ENCODE measurements around the gene FAM107B. TPM values are rescaled to one million over a fixed set of nuclear protein-coding genes. Genes with fewer than 3 reads are reported as not detected.

The FAM107B gene
- total and polyA plus RNA-seq, 2 of the 4 experiments (the other 2 are of a cell fraction) = 26.4 to 27.1 TPM

DNA sequence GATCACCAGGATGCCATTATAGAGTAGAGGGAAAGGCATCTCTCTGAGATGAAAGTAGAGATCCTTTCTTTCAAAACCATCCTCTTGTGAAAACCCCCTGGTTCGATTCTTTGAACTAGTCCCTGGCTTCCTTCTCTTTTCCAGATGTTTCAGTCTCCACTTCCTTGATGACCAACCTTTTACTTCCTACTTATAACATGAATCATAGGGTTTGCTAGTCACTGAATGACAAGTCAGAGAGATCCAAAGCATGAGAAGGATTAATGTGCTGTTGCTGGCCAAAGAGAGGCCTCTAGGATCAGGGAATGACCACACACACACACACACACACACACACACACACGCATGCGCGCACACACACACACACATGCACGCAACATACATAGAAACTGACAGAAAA, 282.9 kb downstream of the FAM107B start:
- CTCF ChIA-PET = interaction anchor here (0.6 kb wide), 1 partner anchor 82 kb away, joined by 5 read pairs; no protein-coding TSS in a partner anchor
- Histone ChIP-seq H3K4me2 (ENCODE audit: low read depth, low read length) (no peak overlapping the region), H3K9me1 (ENCODE audit: insufficient read depth, low read length) (peaks cover 5% of the 10 kb centered on the region; the same call in 1 of the 2 replicates), H3K27ac (ENCODE audit: insufficient read depth, low read length) (no peak overlapping the region), H2BK120ac (ENCODE audit: low read depth, low read length) (no peak overlapping the region; the same call in 1 of the 2 replicates), H4K91ac (ENCODE audit: insufficient read depth, low read depth, low read length) (no peak overlapping the region), H3K18ac (ENCODE audit: low read depth, low read length) (no peak overlapping the region), H3K9ac (ENCODE audit: low read depth, low read length) (no peak overlapping the region), H3K4ac (ENCODE audit: low read depth, low read length) (no peak overlapping the region), H3K56ac (ENCODE audit: extremely low read depth, insufficient read depth, low read length) (no peak overlapping the region), H2AFZ (replicated peaks; ENCODE audit: low read length, poor library complexity) (no peak overlapping the region), H3K23ac (ENCODE audit: low read depth, low read length) (no peak overlapping the region), H2AK5ac (ENCODE audit: low read depth, low read length) (no peak overlapping the region; the same call in 1 of the 2 replicates), H4K20me1 (ENCODE audit: insufficient read depth, low read length) (no peaks in the 10 kb centered on the region), H3K9me3 (ENCODE audit: control insufficient read depth, insufficient read depth, low read length) (peaks cover 5% of the 10 kb centered on the region), H3K27me3 (ENCODE audit: control insufficient read depth, insufficient read depth, low read length) (no peaks in the 10 kb centered on the region), H2AK9ac (replicated peaks; ENCODE audit: low read depth, low read length, poor library complexity) (no peak overlapping the region), H2BK20ac (ENCODE audit: low read depth, low read length) (no peak overlapping the region), H4K5ac (ENCODE audit: low read depth, low read length) (no peak overlapping the region), H4K8ac (ENCODE audit: low read depth in 2 of 2, low read length in 2 of 2) (no peak overlapping the region), H2BK5ac (ENCODE audit: low read depth, low read length, poor library complexity, severe bottlenecking) (peak overlapping the region; percentile 7), H3K4me1 (ENCODE audit: control insufficient read depth, insufficient read depth, low read length) (peaks cover 9% of the 10 kb centered on the region), H3K36me3 (ENCODE audit: control insufficient read depth, insufficient read depth, low read length) (no peaks in the 10 kb centered on the region), H3K4me3 (ENCODE audit: insufficient read depth, low read depth, low read length) (no peak overlapping the region), H2BK15ac (ENCODE audit: low read depth, low read length) (peak overlapping the region; percentile 15; the same call in 1 of the 3 replicates), H3K79me1 (ENCODE audit: low read depth in 1 of 2, low read length in 2 of 2) (no peaks in the 10 kb centered on the region), H3K14ac (replicated peaks; ENCODE audit: low read depth, low read length) (no peak overlapping the region)
- no TSS peak for BruUV-seq (replicated peaks)
- dilution Hi-C loops (cut with HindIII; ENCODE audit: low sequenced_read_pairs, unreplicated experiment) = no loop called here
- no peak for ATAC-seq (ENCODE audit: low read depth)
- TF ChIP-seq CEBPB (IDR thresholded peaks at IDR 0.05; ENCODE audit: low read depth, low read length) = no peak
- no peak for TF ChIP-seq MAZ (IDR thresholded peaks at IDR 0.05; ENCODE audit: borderline replicate concordance, low read depth, low read length)
- POLR2A ChIA-PET (ENCODE audit: unreplicated experiment) = no interaction called here
- intact Hi-C loops (cut with micrococcal nuclease) = no loop called here
- in situ Hi-C loops (cut with MboI; ENCODE audit: low sequenced_read_pairs) = no loop called here
- no CpG with 5 or more reads among the region's 5 CpGs for WGBS, 2 experiments (ENCODE audit: extremely low coverage in 2 of 2, insufficient read length in 1 of 2)
- DNase-seq = peak; percentile 37

Measured in IMR-90 (cell line).